Skeletal muscle satellite cell (primary cell): ENCODE measurements around the gene IL36B.

Experiments used
- H3K27me3 ChIP-seq: 2 replicates; pipeline ENCODE4 v1.7.0; 2013; ENCODE audit warnings: low read length; ENCODE audit not compliant: control insufficient read depth, insufficient read depth
- H3K36me3 ChIP-seq: 2 replicates; pipeline ENCODE4 v1.7.0; 2013; ENCODE audit warnings: mild to moderate bottlenecking, control low read depth, low read length; ENCODE audit not compliant: insufficient read depth
- H3K4me1 ChIP-seq: 2 replicates; pipeline ENCODE4 v1.7.0; 2013; ENCODE audit warnings: low read length; ENCODE audit not compliant: control insufficient read depth, insufficient read depth
- H3K4me2 ChIP-seq: 2 replicates; pipeline ENCODE4 v1.7.0; 2013; ENCODE audit warnings: mild to moderate bottlenecking, low read length
- H3K4me3 ChIP-seq: 2 replicates; pipeline ENCODE4 v1.7.0; 2013; ENCODE audit warnings: low read length
- H3K9ac ChIP-seq: 2 replicates; pipeline ENCODE4 v1.7.0; 2013; ENCODE audit warnings: mild to moderate bottlenecking, low read depth, low read length, moderate library complexity
- H3K9me3 ChIP-seq: replicated peaks from 2 replicates; pipeline ENCODE4 v1.7.0; 2013; ENCODE audit warnings: mild to moderate bottlenecking, control low read depth, low read length

Gene IL36B

GRCh38 chr2:113085542-113085941 is 32.9 kb upstream of the IL36B start:
- H3K27me3 ChIP-seq = peaks cover 56% of the 10 kb centered on the region
- H3K4me3 ChIP-seq = no peak overlapping the region
- H3K9me3 ChIP-seq = no peaks in the 10 kb centered on the region
- H3K4me1 ChIP-seq = no peaks in the 10 kb centered on the region
- no peaks in the 10 kb centered on the region for H3K36me3 ChIP-seq
- H3K9ac ChIP-seq = no peak overlapping the region
- H3K4me2 ChIP-seq = no peak overlapping the region

GRCh38 chr2:113084249-113085000 is 31.8 kb upstream of the IL36B start:
- H3K4me1 ChIP-seq = no peaks in the 10 kb centered on the region
- no peak overlapping the region for H3K9ac ChIP-seq
- H3K4me2 ChIP-seq = no peak overlapping the region
- H3K27me3 ChIP-seq = peaks cover 52% of the 10 kb centered on the region
- H3K9me3 ChIP-seq = no peaks in the 10 kb centered on the region
- no peaks in the 10 kb centered on the region for H3K36me3 ChIP-seq
- H3K4me3 ChIP-seq = no peak overlapping the region

DNA sequence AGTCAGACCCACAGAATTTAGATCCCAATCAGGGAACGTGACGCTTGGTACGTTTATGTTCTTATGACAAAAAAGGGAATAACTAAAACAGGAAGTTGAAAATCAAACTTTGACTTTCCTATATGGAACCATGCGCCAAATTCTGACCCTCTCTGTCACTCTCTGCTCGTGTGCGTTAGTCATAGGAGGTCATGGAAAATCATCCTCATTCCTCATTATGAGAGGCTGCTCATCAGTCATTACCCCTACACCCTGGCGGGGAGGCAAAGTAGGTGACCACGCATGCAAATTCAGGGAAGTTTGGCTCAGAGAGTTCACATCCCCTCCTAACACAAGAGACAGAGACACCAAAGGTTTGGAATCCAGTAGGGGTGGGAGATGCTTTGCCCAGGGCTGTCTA is 30.6 kb upstream of the IL36B start:
- Histone ChIP-seq H3K4me3 (no peak overlapping the region), H3K9me3 (no peaks in the 10 kb centered on the region), H3K9ac (no peak overlapping the region), H3K4me1 (no peaks in the 10 kb centered on the region), H3K4me2 (no peak overlapping the region), H3K36me3 (no peaks in the 10 kb centered on the region), H3K27me3 (peaks cover 54% of the 10 kb centered on the region)

- H3K9ac ChIP-seq = no peak overlapping the region
- H3K4me3 ChIP-seq = no peak overlapping the region
- no peaks in the 10 kb centered on the region for H3K36me3 ChIP-seq
- H3K27me3 ChIP-seq = peaks cover 45% of the 10 kb centered on the region
- no peak overlapping the region for H3K4me2 ChIP-seq
- H3K4me1 ChIP-seq = no peaks in the 10 kb centered on the region
- no peaks in the 10 kb centered on the region for H3K9me3 ChIP-seq
These were observed 29.0 kb upstream of the IL36B start for GRCh38 chr2:113081488-113082210.

- Histone ChIP-seq H3K36me3 (no peaks in the 10 kb centered on the region), H3K4me2 (no peak overlapping the region), H3K4me3 (no peak overlapping the region), H3K9me3 (no peaks in the 10 kb centered on the region), H3K4me1 (no peaks in the 10 kb centered on the region), H3K9ac (no peak overlapping the region), H3K27me3 (peaks cover 55% of the 10 kb centered on the region)
These were observed 27.5 kb upstream of the IL36B start for GRCh38 chr2:113080134-113080533.

DNA sequence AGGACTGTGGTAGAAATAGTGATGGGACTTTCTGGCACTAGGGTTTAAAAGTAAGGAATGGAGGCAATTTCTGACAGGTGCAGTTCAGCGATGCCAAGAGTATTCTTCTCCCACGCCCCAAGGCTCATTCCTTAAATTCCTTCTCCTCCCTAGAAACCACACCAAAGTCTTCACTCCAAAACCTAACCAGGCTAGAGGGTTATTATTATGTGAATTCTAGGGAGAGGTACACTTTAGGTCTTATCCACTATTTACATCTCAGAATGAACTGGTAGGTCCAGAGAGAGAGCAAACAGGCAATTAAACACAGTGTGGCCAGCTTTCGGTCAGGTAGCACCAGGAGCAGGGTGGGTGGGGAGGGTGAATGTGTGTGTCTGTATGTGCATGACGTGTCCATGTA is 26.5 kb upstream of the IL36B start:
- Histone ChIP-seq H3K4me3 (no peak overlapping the region), H3K9ac (no peak overlapping the region), H3K4me1 (no peaks in the 10 kb centered on the region), H3K27me3 (peaks cover 54% of the 10 kb centered on the region), H3K4me2 (no peak overlapping the region), H3K36me3 (no peaks in the 10 kb centered on the region), H3K9me3 (no peaks in the 10 kb centered on the region)

DNA sequence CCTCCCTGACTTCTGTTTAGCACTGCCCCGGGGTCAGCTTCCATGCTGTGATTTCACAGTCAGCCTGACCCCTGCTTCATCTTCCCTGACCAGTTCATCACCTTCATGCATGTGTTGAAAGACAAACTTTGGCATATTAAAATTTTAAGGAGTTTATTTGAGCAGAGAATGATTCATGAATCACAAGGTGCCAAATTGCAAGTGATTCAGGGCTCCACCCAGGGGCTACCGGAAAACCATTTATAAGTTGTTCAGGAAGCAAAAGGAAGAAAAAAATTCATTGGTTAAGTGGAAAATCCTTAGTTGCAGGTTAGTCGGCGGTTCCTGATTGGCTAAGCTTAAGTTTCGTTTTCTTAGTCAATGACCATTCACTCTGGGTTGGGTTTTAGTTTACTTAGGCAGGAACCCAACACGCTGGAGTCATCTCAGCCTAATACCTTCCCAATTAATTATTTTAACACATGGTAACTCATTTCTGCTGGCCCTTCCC is 25.7 kb upstream of the IL36B start:
- H3K36me3 ChIP-seq = no peaks in the 10 kb centered on the region
- H3K4me1 ChIP-seq = no peaks in the 10 kb centered on the region
- H3K9ac ChIP-seq = no peak overlapping the region
- H3K9me3 ChIP-seq = no peaks in the 10 kb centered on the region
- H3K4me3 ChIP-seq = no peak overlapping the region
- H3K27me3 ChIP-seq = peaks cover 51% of the 10 kb centered on the region
- no peak overlapping the region for H3K4me2 ChIP-seq

DNA sequence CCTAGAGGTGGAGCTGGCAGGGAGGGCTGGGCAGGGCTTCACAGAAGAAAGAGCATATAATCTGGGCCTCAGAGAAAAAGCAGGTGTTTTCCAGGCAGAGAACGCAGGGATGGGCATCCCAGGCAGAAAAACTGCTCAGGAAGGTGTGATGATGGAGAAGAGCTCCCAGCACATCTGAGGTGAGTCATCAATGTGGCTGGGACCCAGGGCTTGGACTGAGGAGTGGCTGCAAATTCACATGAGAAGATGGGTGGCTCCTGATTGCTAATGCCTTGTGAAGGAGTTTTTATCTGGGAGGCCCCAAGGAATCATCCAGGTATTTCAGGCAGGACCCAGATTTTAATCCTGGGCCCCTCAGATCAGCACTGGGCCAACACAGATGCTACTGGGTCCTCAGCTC is 25.3 kb upstream of the IL36B start:
- H3K9ac ChIP-seq = no peak overlapping the region
- no peak overlapping the region for H3K4me2 ChIP-seq
- no peaks in the 10 kb centered on the region for H3K4me1 ChIP-seq
- no peaks in the 10 kb centered on the region for H3K9me3 ChIP-seq
- H3K4me3 ChIP-seq = no peak overlapping the region
- peaks cover 49% of the 10 kb centered on the region for H3K27me3 ChIP-seq
- no peaks in the 10 kb centered on the region for H3K36me3 ChIP-seq

- H3K4me3 ChIP-seq = no peak overlapping the region
- no peak overlapping the region for H3K4me2 ChIP-seq
- no peaks in the 10 kb centered on the region for H3K36me3 ChIP-seq
- H3K27me3 ChIP-seq = peaks cover 47% of the 10 kb centered on the region
- no peaks in the 10 kb centered on the region for H3K4me1 ChIP-seq
- H3K9ac ChIP-seq = no peak overlapping the region
- no peaks in the 10 kb centered on the region for H3K9me3 ChIP-seq
These were observed 24.4 kb upstream of the IL36B start for GRCh38 chr2:113076954-113077669.

GRCh38 chr2:113075600-113075999 is 22.9 kb upstream of the IL36B start:
- H3K36me3 ChIP-seq = no peaks in the 10 kb centered on the region
- H3K9me3 ChIP-seq = no peaks in the 10 kb centered on the region
- H3K4me2 ChIP-seq = no peak overlapping the region
- no peak overlapping the region for H3K9ac ChIP-seq
- H3K4me3 ChIP-seq = no peak overlapping the region
- H3K4me1 ChIP-seq = no peaks in the 10 kb centered on the region
- H3K27me3 ChIP-seq = peaks cover 40% of the 10 kb centered on the region

DNA sequence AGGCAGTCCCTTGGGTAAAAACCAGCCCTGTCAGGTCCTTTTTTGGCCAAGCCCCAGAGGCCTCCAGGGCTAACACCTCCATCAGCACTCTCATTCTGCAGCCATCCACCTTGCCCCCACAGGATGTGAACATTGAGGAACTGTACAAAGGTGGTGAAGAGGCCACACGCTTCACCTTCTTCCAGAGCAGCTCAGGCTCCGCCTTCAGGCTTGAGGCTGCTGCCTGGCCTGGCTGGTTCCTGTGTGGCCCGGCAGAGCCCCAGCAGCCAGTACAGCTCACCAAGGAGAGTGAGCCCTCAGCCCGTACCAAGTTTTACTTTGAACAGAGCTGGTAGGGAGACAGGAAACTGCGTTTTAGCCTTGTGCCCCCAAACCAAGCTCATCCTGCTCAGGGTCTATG is 22.4 kb upstream of the IL36B start:
- H3K4me3 ChIP-seq = no peak overlapping the region
- no peak overlapping the region for H3K4me2 ChIP-seq
- H3K4me1 ChIP-seq = no peaks in the 10 kb centered on the region
- H3K27me3 ChIP-seq = peaks cover 40% of the 10 kb centered on the region
- H3K36me3 ChIP-seq = no peaks in the 10 kb centered on the region
- H3K9ac ChIP-seq = no peak overlapping the region
- no peaks in the 10 kb centered on the region for H3K9me3 ChIP-seq
